HL-60/S4 (cell line): ENCODE measurements around the gene DNALI1.

Source experiments
- in situ Hi-C: fragments of 300-500 bp; cut with MboI; formaldehyde crosslinking; loops from 2 replicates; pipeline ENCODE4 v1.14.3; 2022; ENCODE audit warnings: low sequenced_read_pairs

The DNALI1 gene

GRCh38 chr1:37599940-37600339 is 43.2 kb downstream of the DNALI1 start:
- in situ Hi-C loops, result loop anchor here (25.0 kb wide), 1 partner anchor 387 kb away; the partner anchor contains the start of gene SF3A3

GRCh38 chr1:37601441-37601840 is 44.7 kb downstream of the DNALI1 start:
- in situ Hi-C loops, result no loop called here

DNA sequence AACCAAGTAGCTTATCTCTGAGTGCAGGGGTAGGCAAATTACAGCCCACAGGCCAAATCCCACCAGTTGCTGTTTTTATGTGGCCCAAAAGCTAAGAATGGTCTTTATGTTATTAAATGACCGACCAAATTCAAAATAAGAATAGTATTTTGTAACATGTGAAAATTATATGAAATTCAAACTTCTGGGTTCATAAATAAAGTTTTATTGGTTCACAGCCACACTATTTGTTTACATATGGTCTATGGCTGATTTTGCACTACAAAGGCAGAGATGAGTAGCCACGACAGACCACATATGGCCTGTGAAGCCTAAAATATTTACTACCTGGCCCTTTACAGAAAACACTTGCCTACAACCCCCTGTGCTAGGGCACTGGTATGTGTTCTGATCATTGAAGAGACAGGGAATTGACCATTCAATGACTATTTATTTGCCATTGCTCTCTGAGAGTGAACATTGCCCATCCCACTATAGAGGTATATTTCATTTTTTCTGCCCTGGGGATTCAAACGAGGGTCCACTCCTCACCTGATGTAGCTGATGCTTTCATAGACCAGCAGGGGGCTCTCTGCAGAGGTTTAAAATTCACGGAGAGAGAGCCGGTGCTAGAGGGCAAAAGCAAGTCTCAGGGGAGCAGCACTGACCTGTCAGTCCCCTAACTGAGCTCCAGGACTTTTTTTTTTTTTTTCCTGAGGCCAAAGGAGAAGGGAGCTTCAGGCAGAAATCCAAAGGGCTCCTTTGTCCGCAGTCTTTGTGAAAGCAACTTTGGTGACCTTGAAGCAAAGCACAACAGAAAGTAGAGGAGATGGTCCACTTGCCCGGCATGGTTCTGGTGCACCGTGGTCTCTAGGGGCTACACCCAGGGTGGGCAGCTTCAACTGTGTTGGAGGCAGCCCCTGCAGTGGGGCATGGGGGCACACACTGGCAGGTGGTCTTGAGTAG is 46.3 kb downstream of the DNALI1 start:
- in situ Hi-C loops, result no loop called here

- in situ Hi-C loops, result no loop called here
Observed at GRCh38 chr1:37605061-37605650, 48.4 kb downstream of the DNALI1 start.

GRCh38 chr1:37605806-37606474 is 49.2 kb downstream of the DNALI1 start:
- in situ Hi-C loops, result no loop called here

- in situ Hi-C loops, result no loop called here
Observed at GRCh38 chr1:37606481-37607263, 49.9 kb downstream of the DNALI1 start.

DNA sequence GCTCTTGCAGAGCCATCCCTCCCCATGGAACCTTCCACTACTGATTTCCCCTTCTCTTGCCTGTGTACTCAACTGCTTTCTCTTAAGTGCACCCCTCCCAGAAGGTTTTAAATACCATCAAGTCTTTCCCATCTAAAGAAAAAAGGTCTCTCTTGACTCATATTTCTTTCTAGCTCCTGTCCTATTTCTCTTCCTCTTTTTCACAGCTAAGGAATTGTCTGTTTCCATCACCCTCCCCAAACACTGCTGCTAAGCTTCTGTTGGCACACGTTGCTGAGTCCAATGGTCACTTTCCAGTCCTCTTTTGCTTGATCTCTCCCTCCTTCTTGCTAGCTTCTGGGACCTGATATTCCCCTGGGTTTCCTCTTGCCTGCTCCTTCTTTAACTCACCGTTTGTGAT is 52.3 kb downstream of the DNALI1 start:
- in situ Hi-C loops, result no loop called here

GRCh38 chr1:37609994-37610393 is 53.3 kb downstream of the DNALI1 start:
- in situ Hi-C loops, result no loop called here

DNA sequence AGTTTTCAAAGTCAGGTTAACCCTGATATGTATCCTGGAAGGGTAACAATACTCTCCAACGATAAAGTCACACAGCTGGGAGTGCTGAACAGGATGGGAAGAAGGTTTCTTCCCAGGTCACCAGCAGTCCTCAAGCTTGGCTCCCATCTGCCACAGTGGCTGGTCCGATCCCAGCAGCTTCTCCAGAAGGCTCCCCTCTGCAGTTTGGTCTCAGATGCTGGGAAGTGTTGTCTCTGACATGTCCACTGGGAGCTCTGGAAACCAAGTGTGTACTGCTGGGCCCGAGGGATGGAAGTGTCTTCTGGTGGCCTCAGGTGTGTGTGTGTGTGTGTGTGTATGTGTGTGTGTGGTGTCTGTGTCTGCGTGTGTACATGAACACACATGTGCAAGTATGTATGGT is 55.4 kb downstream of the DNALI1 start:
- in situ Hi-C loops, result no loop called here

GRCh38 chr1:37614105-37614504 is 57.4 kb downstream of the DNALI1 start:
- in situ Hi-C loops, result no loop called here

DNA sequence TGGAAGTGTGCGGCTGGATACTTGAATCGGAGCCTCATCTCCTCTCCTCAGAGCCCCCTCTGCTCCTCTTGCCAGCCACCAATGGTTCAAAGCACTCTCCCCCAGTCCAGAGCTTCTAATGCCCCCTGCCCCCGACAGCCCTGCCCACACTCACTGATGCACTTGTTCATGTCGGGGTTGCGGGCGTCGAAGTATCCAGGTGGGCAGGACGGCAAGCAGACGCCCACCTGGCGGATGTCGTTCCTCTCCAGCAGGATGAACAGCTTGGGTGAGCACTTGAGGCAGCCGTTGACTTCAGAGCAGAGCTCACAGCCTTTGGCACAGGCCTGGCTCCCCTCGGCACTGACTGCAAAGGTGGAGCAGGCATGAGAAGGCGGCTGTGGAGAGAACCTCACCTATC is 59.6 kb downstream of the DNALI1 start:
- in situ Hi-C loops, result no loop called here
